SK-N-SH treated with all-trans-retinoic acid at 6 μM for 48 hours (cell line): ENCODE data around the gene PPP1R14D.

Experiments used
- ATAC-seq: fragments of 200-7000 bp; cut with Tn5 transposase; 3 replicates; pipeline ENCODE4 v1.9.1; 2020; ENCODE audit warnings: mild to moderate bottlenecking, moderate library complexity
- ARNTL ChIP-seq: fragments of 450-650 bp; formaldehyde crosslinking; IDR thresholded peaks from 2 replicates; pipeline ENCODE4 v1.5.0; 2020; ENCODE audit warnings: low read depth, mild to moderate bottlenecking, moderate library complexity, borderline replicate concordance
- BACH2 ChIP-seq: fragments of 250-450 bp; sonication (Bioruptor Pico); IDR thresholded peaks from 2 replicates; pipeline ENCODE4 v1.9.0; 2021; ENCODE audit warnings: mild to moderate bottlenecking, borderline replicate concordance
- CREB5 ChIP-seq: fragments of 250-450 bp; sonication (Bioruptor Pico); IDR thresholded peaks from 2 replicates; pipeline ENCODE4 v1.5.1; 2020; ENCODE audit warnings: low read depth, mild to moderate bottlenecking, moderate library complexity
- CSDC2 ChIP-seq: fragments of 250-450 bp; sonication (Bioruptor Pico); IDR thresholded peaks from 2 replicates; pipeline ENCODE4 v1.5.0; 2020; ENCODE audit warnings: mild to moderate bottlenecking, moderate library complexity
- CSRNP3 ChIP-seq: fragments of 250-450 bp; sonication (Bioruptor Pico); IDR thresholded peaks from 2 replicates; pipeline ENCODE4 v1.5.1; 2021; ENCODE audit warnings: mild to moderate bottlenecking, moderate library complexity
- ESRRG ChIP-seq: fragments of 250-450 bp; sonication (Bioruptor Pico); IDR thresholded peaks from 2 replicates; pipeline ENCODE4 v1.6.1; 2021; ENCODE audit warnings: mild to moderate bottlenecking
- GLIS3 ChIP-seq: fragments of 250-450 bp; sonication (Bioruptor Pico); IDR thresholded peaks from 2 replicates; pipeline ENCODE4 v1.5.0; 2020; ENCODE audit warnings: mild to moderate bottlenecking, moderate library complexity
- OSR1 ChIP-seq: fragments of 250-450 bp; sonication (Bioruptor Pico); IDR thresholded peaks from 2 replicates; pipeline ENCODE4 v1.8.0; 2022; ENCODE audit warnings: moderate library complexity, mild to moderate bottlenecking, inconsistent platforms
- PPARA ChIP-seq: fragments of 250-450 bp; sonication (Bioruptor Pico); IDR thresholded peaks from 2 replicates; pipeline ENCODE4 v1.5.0; 2020; ENCODE audit warnings: mild to moderate bottlenecking, borderline replicate concordance
- RARB ChIP-seq: fragments of 250-450 bp; sonication (Bioruptor Pico); IDR thresholded peaks from 2 replicates; pipeline ENCODE4 v1.8.0; 2021; ENCODE audit warnings: mild to moderate bottlenecking, moderate library complexity
- SNAI2 ChIP-seq: fragments of 250-450 bp; sonication (Bioruptor Pico); IDR thresholded peaks from 2 replicates; pipeline ENCODE4 v1.5.0; 2020; ENCODE audit warnings: mild to moderate bottlenecking, moderate library complexity
- TOX ChIP-seq: fragments of 250-450 bp; sonication (Bioruptor Pico); IDR thresholded peaks from 2 replicates; pipeline ENCODE4 v1.8.0; 2021; ENCODE audit warnings: mild to moderate bottlenecking, moderate library complexity, borderline replicate concordance
- TSHZ2 ChIP-seq: fragments of 250-450 bp; sonication (Bioruptor Pico); IDR thresholded peaks from 2 replicates; pipeline ENCODE4 v1.5.0; 2020; ENCODE audit warnings: mild to moderate bottlenecking, moderate library complexity
- ZC3H10 ChIP-seq: fragments of 250-450 bp; sonication (Bioruptor Pico); IDR thresholded peaks from 2 replicates; pipeline ENCODE4 v1.5.1; 2021; ENCODE audit warnings: mild to moderate bottlenecking, moderate library complexity
- ZFP3 ChIP-seq: fragments of 250-450 bp; sonication (Bioruptor Pico); IDR thresholded peaks from 2 replicates; pipeline ENCODE4 v1.5.0; 2020; ENCODE audit warnings: mild to moderate bottlenecking, moderate library complexity
- ZFP30 ChIP-seq: fragments of 450-650 bp; formaldehyde crosslinking; IDR thresholded peaks from 2 replicates; pipeline ENCODE4 v1.5.0; 2022; ENCODE audit warnings: mild to moderate bottlenecking, moderate library complexity
- ZNF565 ChIP-seq: fragments of 450-650 bp; formaldehyde crosslinking; conservative IDR thresholded peaks from 2 replicates; pipeline ENCODE4 v1.5.0; 2020; ENCODE audit warnings: low read depth, mild to moderate bottlenecking, moderate library complexity
- ZNF8 ChIP-seq: fragments of 450-650 bp; formaldehyde crosslinking; IDR thresholded peaks from 2 replicates; pipeline ENCODE4 v1.5.0; 2020; ENCODE audit warnings: mild to moderate bottlenecking, moderate library complexity

PPP1R14D gene

GRCh38 chr15:40773902-40774301 is 54.6 kb downstream of the PPP1R14D start (continued):
- no peak for TF ChIP-seq TSHZ2 (CRISPR knock-in tag)
- no peak for TF ChIP-seq ZC3H10
- TF ChIP-seq TOX (CRISPR knock-in tag) = no peak
- no peak for TF ChIP-seq ZNF8 (CRISPR knock-in tag)
- TF ChIP-seq SNAI2 = no peak
- TF ChIP-seq PPARA (CRISPR knock-in tag) = no peak

- TF ChIP-seq ESRRG (CRISPR knock-in tag) (no peak), CREB5 (no peak), ZFP30 (CRISPR knock-in tag) (no peak), CSRNP3 (CRISPR knock-in tag) (no peak), ZC3H10 (no peak)
- no peak for ATAC-seq
Observed at GRCh38 chr15:40773496-40773895, 55.0 kb downstream of the PPP1R14D start.

GRCh38 chr15:40772014-40772413 is 56.5 kb downstream of the PPP1R14D start:
- no peak for TF ChIP-seq OSR1
- no peak for TF ChIP-seq CSRNP3 (CRISPR knock-in tag)
- no peak for TF ChIP-seq ARNTL (CRISPR knock-in tag)
- TF ChIP-seq CREB5 = no peak
- TF ChIP-seq GLIS3 (CRISPR knock-in tag) = no peak
- TF ChIP-seq ESRRG (CRISPR knock-in tag) = no peak
- TF ChIP-seq TOX (CRISPR knock-in tag) = no peak
- TF ChIP-seq RARB (CRISPR knock-in tag) = no peak
- no peak for TF ChIP-seq TSHZ2 (CRISPR knock-in tag)
- no peak for TF ChIP-seq SNAI2
- ATAC-seq = no peak

- ATAC-seq = no peak
- no peak for TF ChIP-seq RARB (CRISPR knock-in tag)
- no peak for TF ChIP-seq TSHZ2 (CRISPR knock-in tag)
- no peak for TF ChIP-seq SNAI2
- TF ChIP-seq CSDC2 = no peak
- no peak for TF ChIP-seq CSRNP3 (CRISPR knock-in tag)
- no peak for TF ChIP-seq PPARA (CRISPR knock-in tag)
- no peak for TF ChIP-seq ZNF565
- TF ChIP-seq ARNTL (CRISPR knock-in tag) = no peak
- TF ChIP-seq OSR1 = no peak
- no peak for TF ChIP-seq BACH2
- TF ChIP-seq ZC3H10 = no peak
- TF ChIP-seq TOX (CRISPR knock-in tag) = no peak
- TF ChIP-seq ESRRG (CRISPR knock-in tag) = no peak
- TF ChIP-seq ZFP30 (CRISPR knock-in tag) = no peak
- TF ChIP-seq ZFP3 (CRISPR knock-in tag) = no peak
- TF ChIP-seq ZNF8 (CRISPR knock-in tag) = no peak
Observed at GRCh38 chr15:40771242-40771641, 57.3 kb downstream of the PPP1R14D start.
